ENCODE measurements around the gene NINJ1.

The NINJ1 gene, protein sequence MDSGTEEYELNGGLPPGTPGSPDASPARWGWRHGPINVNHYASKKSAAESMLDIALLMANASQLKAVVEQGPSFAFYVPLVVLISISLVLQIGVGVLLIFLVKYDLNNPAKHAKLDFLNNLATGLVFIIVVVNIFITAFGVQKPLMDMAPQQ

GRCh38 chr9:93134015-93134739 lies at the start of gene NINJ1:
NINJ1 (minus strand) TSS chr9:93134251; CDS start chr9:93134217, 34 bp downstream.
- DNase-seq (ENCODE audit: low spot score), result no peak

DNA sequence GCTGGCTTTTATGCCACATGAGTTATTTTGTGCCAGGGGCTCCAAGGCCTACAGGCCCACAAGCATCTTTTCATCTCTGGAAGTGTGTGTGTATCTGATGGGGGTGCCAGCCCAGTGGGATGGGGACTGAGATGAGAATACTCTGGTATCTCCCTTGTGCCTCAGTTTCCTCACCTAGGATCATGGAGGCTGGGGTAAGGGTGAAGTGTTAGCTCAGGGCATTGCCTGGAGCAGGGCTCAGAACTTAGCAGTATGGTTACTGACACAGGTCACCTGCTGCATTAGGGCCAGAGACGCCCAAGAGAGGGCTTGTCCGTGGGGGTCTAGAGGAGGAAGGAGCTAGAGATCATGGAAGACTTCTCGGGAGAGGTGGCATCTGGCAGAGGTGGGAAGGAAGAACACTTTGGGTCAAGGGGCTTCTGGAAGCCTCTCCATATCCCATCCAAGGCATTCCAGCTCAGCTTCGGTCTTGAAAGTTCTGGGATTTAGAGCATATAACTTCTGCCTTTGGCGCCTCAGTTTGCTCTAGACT lies 49.1 kb upstream of the NINJ1 start:
- no peak for DNase-seq (ENCODE audit: low spot score)

DNA sequence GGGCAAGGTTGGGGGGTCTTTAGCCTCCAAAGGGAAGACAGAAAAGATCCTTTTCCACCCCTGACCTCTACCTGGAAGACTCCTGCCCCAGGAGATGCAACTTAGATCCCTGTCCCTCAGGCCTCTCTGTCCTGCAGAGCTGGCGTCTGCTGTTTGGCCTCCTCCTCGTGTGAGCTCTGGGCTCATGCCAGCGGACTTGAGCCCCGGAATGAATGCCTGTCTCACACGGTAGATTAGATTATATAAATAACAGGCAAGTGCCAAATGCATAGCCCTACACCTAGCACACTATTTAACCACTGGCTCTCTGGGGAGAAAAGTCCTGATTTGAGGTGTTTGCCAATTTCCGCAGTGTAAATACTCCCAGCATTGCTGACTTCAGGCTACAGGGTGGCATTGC lies 48.5 kb upstream of the NINJ1 start:
- DNase-seq (ENCODE audit: low spot score), result no peak

GRCh38 chr9:93181672-93182435 lies 47.8 kb upstream of the NINJ1 start:
- DNase-seq (ENCODE audit: low spot score), result no peak

- DNase-seq (ENCODE audit: low spot score), result no peak
Measured at GRCh38 chr9:93180938-93181337, 46.9 kb upstream of the NINJ1 start.

DNA sequence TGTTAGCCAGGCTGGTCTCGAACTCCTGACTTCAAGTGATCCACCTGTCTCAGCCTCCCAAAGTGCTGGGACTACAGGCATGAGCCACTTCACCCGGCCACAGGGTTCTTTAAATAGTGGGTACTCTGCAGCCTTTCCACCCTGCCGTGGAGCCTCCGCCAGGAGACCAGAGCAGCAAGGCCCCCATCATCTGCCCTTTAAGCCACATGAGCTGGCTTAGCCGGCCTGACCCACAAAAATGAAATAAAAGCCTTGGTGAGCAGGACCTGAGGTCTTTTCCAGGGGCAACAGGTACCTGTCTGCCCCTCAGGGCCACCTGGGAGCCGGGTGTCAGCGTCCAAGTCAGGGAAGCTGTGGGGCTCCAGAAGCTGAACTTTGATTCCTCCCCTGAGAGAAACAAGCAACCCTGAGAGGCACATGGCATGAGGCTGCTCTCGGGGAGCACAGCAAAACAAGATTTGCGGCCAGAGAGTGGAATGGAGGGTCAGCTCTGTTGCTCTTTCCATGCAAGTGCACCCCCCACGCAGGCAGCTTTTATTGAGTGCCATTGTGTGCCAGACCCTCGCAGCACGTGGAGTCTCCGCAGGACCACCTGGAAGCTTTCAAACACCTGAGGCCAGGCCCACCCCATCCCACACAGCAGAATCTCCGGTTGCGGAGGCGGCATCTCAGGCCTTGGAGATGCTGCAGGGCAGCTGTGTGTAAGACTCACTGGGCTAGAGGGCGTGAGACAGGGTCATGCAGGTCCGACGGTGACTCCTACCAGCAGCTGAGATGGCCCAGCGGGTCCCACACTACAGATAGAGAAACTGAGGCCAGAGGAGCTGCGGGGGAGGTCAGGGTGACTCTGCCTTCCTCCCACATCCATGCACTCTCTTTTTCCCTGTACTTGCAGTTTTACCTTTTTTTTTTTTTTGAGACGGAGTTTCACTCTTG lies 45.1 kb upstream of the NINJ1 start:
- no peak for DNase-seq (ENCODE audit: low spot score)

DNA sequence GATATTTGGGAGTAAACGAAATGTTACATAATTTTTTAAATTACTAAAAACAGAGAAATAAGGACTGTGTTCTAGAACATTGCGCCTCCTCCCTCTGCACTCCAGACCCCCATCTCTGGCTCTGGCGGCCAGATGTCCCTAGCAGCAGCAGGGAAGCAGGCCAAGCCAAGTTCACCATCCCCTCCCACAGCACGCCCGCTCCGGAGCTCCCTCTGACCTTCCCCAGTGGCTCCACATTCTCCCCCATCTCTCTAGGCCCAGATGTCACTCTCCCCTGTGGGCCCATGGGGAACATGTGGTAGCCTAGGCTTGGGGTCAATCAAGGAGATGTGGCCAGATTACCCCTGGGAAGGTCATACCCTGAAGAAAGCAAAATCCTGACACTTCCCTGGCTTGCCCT lies 43.6 kb upstream of the NINJ1 start:
- DNase-seq (ENCODE audit: low spot score), result no peak

- DNase-seq (ENCODE audit: low spot score), result no peak
Measured at GRCh38 chr9:93174976-93175375, 40.9 kb upstream of the NINJ1 start.

DNA sequence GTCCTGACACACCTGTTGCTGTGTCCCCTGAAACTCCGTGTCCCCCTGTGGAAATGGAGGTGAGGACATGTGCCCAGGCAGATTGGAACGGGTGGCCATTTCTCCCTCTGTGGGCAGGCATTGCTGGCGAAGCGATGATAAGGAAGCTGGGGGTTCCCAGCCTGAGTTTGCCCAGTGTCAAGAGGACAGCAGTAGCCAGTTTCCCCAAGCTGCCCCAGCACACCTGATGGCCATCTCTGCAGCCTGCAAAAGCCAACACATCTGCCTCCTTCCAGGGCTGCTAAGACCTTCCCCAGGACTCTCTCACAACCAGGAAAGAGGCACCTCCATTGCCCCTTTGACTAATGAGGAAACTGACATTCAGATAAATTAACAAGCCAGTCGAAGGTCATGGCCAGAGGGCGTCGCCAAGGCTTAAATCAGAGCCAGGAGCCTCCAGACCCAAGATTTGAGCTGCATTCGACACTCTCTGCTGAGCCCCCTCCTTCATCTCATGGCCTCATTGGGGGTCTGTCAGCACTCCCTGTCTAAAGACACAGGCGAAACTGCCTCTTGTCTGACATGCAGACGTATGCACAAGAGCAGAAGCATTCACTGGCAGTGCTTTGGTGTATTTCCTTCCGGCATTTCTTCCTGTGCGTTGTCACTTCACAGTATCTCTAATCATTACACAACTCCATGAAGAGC lies 39.5 kb upstream of the NINJ1 start:
- DNase-seq (ENCODE audit: low spot score), result no peak

GRCh38 chr9:93172666-93173364 lies 38.8 kb upstream of the NINJ1 start:
- DNase-seq (ENCODE audit: low spot score), result no peak

DNA sequence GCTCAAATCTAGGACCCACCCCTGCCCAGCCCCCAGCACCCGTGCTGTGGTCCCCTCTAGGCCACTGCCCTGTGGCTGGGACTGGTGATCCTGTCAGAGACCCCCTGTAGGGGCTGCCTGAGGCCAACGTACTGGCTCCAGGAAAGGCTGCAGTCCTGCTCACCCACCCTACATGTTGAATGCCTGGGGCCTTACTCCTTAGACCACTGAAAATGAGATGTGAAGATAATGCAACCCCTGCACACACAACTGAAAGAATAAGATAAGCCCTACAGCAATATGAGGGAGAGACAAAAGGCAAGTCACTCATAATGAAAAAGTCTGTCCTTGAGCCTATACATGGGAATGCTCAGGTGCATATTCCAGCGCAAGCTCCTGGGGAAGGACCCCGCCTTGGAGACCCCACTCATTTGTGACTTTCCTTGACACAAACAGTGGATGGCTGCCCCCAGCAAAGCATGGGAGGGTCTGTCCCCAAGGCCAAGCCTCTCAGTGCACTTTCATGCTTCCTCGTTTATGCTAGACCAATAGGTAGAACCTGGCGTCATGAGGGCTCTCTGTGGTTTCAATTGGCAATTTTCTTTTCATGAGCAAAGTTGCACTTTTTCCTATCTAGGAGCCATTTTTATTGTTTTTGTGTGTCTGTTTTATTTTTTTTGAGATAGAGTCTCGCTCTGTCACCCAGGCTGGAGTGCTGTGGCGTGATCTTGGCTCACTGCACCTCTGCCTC lies 37.4 kb upstream of the NINJ1 start:
- DNase-seq (ENCODE audit: low spot score), result no peak

DNA sequence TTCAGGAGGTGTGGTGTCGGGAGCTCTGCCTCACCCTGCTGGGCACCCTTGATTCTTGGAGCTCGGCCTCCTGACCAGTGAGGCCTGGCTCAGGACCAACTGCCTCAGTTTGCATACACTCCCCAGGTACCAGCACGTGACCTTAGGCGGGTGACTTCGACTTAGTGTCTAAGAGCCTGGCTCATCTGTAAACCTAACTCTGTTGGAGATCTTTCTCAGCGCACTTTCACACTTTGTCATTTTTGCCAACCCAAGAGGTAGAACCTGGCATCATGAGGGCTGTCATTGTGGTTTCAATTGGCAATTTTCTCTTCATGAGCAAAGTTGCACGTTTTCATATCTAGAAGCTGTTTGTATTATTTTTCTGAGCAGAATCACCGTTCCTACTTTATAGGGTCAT lies 36.5 kb upstream of the NINJ1 start:
- DNase-seq (ENCODE audit: low spot score), result no peak

DNA sequence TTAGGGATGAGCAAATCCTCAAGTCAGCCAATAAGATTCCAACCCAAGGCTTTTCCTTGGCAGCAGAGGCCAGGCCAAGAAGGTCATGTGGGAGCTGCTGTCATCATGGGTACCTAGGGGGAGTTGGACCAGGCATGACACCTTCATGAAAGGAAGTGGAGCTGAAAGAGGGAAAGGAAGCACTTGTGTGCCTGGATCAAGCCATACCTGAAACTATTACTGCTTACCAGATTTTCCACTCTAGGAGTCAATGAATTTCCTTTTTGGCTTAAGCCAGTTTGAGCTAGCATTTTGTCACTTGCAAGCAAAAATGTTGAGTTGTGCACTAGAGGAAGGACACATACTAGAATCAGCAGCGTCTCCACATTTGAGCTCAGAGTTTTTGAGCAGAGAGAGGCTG lies 35.4 kb upstream of the NINJ1 start:
- no peak for DNase-seq (ENCODE audit: low spot score)

DNA sequence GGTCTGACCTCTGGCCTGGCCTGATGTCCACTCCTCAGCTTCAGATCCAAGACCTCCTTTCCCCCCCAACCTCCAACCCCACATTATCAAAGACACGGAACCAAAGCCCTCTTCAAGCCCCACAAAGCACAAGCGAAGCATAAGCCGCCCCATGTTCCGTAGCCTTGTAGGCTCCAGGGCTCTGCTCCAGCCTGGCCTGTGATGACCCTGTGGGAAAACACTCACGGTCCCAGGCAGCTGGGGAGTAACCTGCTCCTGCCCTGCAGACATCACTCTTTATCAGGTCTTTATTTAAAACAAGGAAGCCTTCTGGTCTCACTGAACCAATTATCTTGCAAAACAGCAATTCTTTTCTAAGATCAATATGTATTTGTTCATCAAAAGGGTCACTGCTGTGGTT lies 34.5 kb upstream of the NINJ1 start:
- DNase-seq (ENCODE audit: low spot score), result no peak

DNA sequence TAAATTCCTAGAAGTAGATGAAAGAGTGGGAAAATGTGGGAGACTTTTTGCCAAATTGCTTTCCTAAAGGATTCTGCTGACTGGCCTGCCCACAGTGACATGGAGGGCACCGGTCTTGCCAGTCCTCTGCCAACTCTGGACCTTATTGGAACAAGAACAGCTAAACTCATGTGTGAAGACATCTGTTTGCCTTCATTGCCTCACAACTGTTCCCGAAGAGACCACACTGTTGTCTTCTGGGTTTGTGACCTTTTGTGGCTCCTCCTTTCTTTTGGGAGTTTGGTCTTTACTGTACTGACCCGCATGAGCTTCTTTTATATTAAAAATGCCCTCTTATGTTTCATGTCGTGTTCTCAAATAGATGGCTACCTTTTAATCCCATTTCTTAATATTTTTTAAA lies 33.8 kb upstream of the NINJ1 start:
- DNase-seq (ENCODE audit: low spot score), result no peak

DNA sequence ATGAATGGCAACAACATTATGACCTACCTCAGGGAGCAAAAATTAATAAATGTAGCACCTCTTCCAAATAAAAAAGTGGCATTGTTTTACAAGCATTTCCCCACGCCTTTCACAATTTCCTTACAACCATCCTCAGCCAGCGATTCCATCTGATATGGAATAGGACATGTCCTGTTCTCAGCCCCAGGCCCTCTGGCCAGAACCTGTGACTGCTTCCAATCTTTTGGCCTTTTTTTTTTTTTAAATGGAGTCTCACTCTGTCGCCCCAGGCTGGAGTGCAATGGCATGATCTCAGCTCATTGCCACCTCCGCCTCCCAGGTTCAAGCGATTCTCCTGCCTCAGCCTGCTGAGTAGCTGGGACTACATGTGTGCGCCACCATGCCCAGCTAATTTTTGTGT lies 33.1 kb upstream of the NINJ1 start:
- DNase-seq (ENCODE audit: low spot score), result no peak

- DNase-seq (ENCODE audit: low spot score), result no peak
Measured at GRCh38 chr9:93166699-93167098, 32.6 kb upstream of the NINJ1 start.

DNA sequence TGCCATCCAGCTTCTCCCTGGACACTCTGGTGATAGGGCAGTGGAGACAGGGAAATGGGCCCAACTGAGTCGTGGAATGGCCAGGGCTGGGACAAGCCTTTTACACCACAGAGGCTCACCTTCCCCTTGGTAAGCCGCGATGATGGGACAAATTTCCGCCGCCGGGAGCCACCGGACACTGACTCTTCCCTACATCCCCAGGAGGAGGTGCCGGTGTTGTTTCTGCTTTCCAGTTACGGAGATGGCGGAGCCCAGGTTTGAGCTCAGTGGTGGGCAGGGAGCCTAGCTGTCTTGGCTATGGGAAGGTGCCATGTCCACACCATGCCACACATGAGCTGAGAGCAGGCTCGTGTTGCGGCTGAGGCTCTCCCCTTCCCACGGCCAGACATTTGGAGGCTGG lies 30.0 kb upstream of the NINJ1 start:
- DNase-seq (ENCODE audit: low spot score), result no peak

DNA sequence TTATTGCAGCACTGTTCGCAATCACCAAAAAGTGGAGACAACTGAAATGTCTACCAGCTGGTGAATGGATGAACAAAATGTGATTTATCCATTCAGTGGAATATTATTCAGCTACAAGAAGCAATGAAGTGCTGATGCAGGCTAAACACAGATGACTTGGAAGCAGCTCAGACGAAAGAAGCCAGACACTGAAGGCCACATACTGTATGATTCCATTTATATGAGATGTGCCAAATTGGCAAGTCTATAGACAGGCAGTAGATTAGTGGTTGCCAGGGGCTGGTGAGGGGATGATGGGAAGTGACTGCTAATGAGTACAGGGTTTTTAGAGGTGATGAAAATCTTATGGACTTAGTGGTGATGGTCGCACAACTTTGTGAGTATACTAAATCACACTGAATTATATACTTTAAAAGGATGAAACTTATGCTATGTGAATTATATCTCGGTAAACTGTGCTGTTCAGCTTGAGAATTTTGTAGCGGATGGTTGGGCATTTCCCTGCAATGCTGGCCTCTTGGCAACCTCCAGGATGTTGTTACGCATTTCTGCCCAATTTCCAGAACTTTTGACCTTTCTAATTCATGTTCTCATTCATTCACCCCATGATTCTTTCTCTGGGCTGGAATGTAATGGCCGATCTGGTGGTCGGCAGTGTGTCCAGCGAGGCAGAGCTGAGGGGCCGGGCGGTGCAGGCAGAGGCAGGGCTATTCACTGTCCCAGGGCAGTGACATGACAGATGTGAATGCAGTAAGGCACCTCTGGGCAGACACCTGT lies 27.9 kb upstream of the NINJ1 start:
- no peak for DNase-seq (ENCODE audit: low spot score)
